Lower lobe of right lung (tissue), 2 donors: Measurements from ENCODE around the gene RGS17. TPM values are rescaled to one million over a fixed set of nuclear protein-coding genes. Genes with fewer than 3 reads are reported as not detected.

Experiments used
- ATAC-seq, 2 donors: fragments of 200-7000 bp; cut with Tn5 transposase; one replicate each; pipeline ENCODE4 v1.9.1; 2020 to 2022; ENCODE audit warnings: mild to moderate bottlenecking in 2 of 2, moderate library complexity in 2 of 2
- DNase-seq: peaks from one replicate; pipeline ENCODE4 v3.0.0-alpha.2; 2020
- H3K27ac ChIP-seq: fragments of 200-600 bp; one replicate; pipeline ENCODE4 v1.8.0; 2022
- H3K27me3 ChIP-seq: fragments of 200-600 bp; one replicate; pipeline ENCODE4 v1.8.0; 2022; ENCODE audit warnings: low read depth
- H3K36me3 ChIP-seq: fragments of 200-600 bp; one replicate; pipeline ENCODE4 v1.8.0; 2022; ENCODE audit warnings: mild to moderate bottlenecking
- H3K4me1 ChIP-seq: fragments of 200-600 bp; one replicate; pipeline ENCODE4 v1.8.0; 2022
- H3K4me3 ChIP-seq: fragments of 200-600 bp; one replicate; pipeline ENCODE4 v1.8.0; 2022; ENCODE audit warnings: mild to moderate bottlenecking
- H3K9me3 ChIP-seq: fragments of 200-600 bp; one replicate; pipeline ENCODE4 v1.8.0; 2022
- CTCF ChIP-seq: fragments of 200-600 bp; IDR thresholded peaks from one replicate; pipeline ENCODE4 v1.8.0; 2022; ENCODE audit warnings: antibody characterized with exemption, mild to moderate bottlenecking
- intact Hi-C: fragments of 100-400 bp; cut with DNase I; formaldehyde crosslinking; loops from one replicate; pipeline ENCODE4 v1.11.0; 2022
- total RNA-seq: library from RNA; stranded (reverse); fragmentation: NEBNext Ultra II Directional; extraction: Animal tissue kit (Norgen Biotek cat#: 25700); gene quantifications from one replicate; pipeline ENCODE4 v1.2.1, GENCODE V29; 2021
- donor health status: DM: no; HTN: yes; CAD: no; lungs with severe emphysema.

Gene RGS17
- total RNA-seq, 1 donor from 2014 or later, result 0.59 TPM

- ATAC-seq, result peak in 1 of 2 donors; percentile 26
- Histone ChIP-seq H3K36me3 (no peaks in the 10 kb centered on the region), H3K4me1 (no peaks in the 10 kb centered on the region), H3K27ac (no peak overlapping the region), H3K9me3 (no peaks in the 10 kb centered on the region), H3K4me3 (no peak overlapping the region), H3K27me3 (no peaks in the 10 kb centered on the region)
- no peak for DNase-seq
- no peak for TF ChIP-seq CTCF
- intact Hi-C loops, result no loop called here
Measured at GRCh38 chr6:153099636-153100035, 31.4 kb downstream of the RGS17 start.

- Histone ChIP-seq H3K36me3 (no peaks in the 10 kb centered on the region), H3K9me3 (no peaks in the 10 kb centered on the region), H3K27me3 (no peaks in the 10 kb centered on the region), H3K27ac (no peak overlapping the region), H3K4me3 (no peak overlapping the region), H3K4me1 (no peaks in the 10 kb centered on the region)
- no peak for DNase-seq
- no peak for TF ChIP-seq CTCF
- no peak for ATAC-seq
- intact Hi-C loops, result no loop called here
Measured at GRCh38 chr6:153096792-153097191, 34.3 kb downstream of the RGS17 start.

GRCh38 chr6:153096031-153096430 is 35.1 kb downstream of the RGS17 start:
- no peak for DNase-seq
- H3K27me3 ChIP-seq, result no peaks in the 10 kb centered on the region
- no peak overlapping the region for H3K27ac ChIP-seq
- no peaks in the 10 kb centered on the region for H3K4me1 ChIP-seq
- H3K36me3 ChIP-seq, result no peaks in the 10 kb centered on the region
- ATAC-seq, result no peak
- intact Hi-C loops, result no loop called here
- H3K4me3 ChIP-seq, result no peak overlapping the region
- TF ChIP-seq CTCF, result no peak
- H3K9me3 ChIP-seq, result no peaks in the 10 kb centered on the region

GRCh38 chr6:153092082-153093013 is 38.7 kb downstream of the RGS17 start:
- H3K4me3 ChIP-seq, result no peak overlapping the region
- H3K4me1 ChIP-seq, result no peaks in the 10 kb centered on the region
- H3K9me3 ChIP-seq, result no peaks in the 10 kb centered on the region
- DNase-seq (no peak), ATAC-seq (peak; percentile 46 to 55)
- H3K27me3 ChIP-seq, result no peaks in the 10 kb centered on the region
- no peak overlapping the region for H3K27ac ChIP-seq
- no peak for TF ChIP-seq CTCF
- H3K36me3 ChIP-seq, result no peaks in the 10 kb centered on the region
- intact Hi-C loops, result no loop called here

- no peaks in the 10 kb centered on the region for H3K36me3 ChIP-seq
- H3K4me1 ChIP-seq, result no peaks in the 10 kb centered on the region
- H3K27ac ChIP-seq, result no peak overlapping the region
- no peak overlapping the region for H3K4me3 ChIP-seq
- no peaks in the 10 kb centered on the region for H3K9me3 ChIP-seq
- no peaks in the 10 kb centered on the region for H3K27me3 ChIP-seq
- DNase-seq, result no peak
- TF ChIP-seq CTCF, result no peak
- intact Hi-C loops, result no loop called here
- no peak for ATAC-seq
Measured at GRCh38 chr6:153090241-153090930, 40.7 kb downstream of the RGS17 start.
